ENCODE data around the gene ADARB2.

GRCh38 chr10:1390200-1390599, 347.1 kb downstream of the ADARB2 start:
- TF ChIP-seq IRF3 (IDR thresholded peaks at IDR 0.05): no peak
- TF ChIP-seq MTA2 (IDR thresholded peaks at IDR 0.05; ENCODE audit: low read depth): no peak
- no peak for TF ChIP-seq USF1 (IDR thresholded peaks at IDR 0.05; ENCODE audit: borderline replicate concordance, extremely low read length, insufficient read depth, low read depth, low read length)
- TF ChIP-seq POLR2A (IDR thresholded peaks at IDR 0.05; ENCODE audit: low read depth, low read length): no peak
- TF ChIP-seq MXI1 (IDR thresholded peaks at IDR 0.05; ENCODE audit: low read depth, low read length): no peak
- no peak for TF ChIP-seq EGR1 (IDR thresholded peaks at IDR 0.05; ENCODE audit: borderline replicate concordance in 1 of 2, low read depth in 2 of 2, low read length in 2 of 2)
- no peak for TF ChIP-seq SMARCA5 (IDR thresholded peaks at IDR 0.05)
- no peak for TF ChIP-seq NR2F1 (conservative IDR thresholded peaks at IDR 0.05)
- TF ChIP-seq ZBTB33 (IDR thresholded peaks at IDR 0.05): no peak

All from GM12878 (cell line).